ENCODE data around the gene UBE2M.

UBE2M gene

GRCh38 chr19:58550362-58551122 lies 7.9 kb downstream of the UBE2M start:
- H3F3A ChIP-seq (ENCODE audit: insufficient read depth) = peaks cover 43% of the 10 kb centered on the region
- peaks cover 37% of the 10 kb centered on the region for H3K79me2 ChIP-seq (ENCODE audit: insufficient read depth, low read length)
- H2AFZ ChIP-seq (ENCODE audit: low read depth, low read length, severe bottlenecking) = no peak overlapping the region
- no peak overlapping the region for H3K4me3 ChIP-seq (ENCODE audit: insufficient read depth, low read length, poor library complexity, severe bottlenecking)
- no peak overlapping the region for H3K9ac ChIP-seq (ENCODE audit: low read length)
- H3K36me3 ChIP-seq (ENCODE audit: low read length) = peaks cover 10% of the 10 kb centered on the region
- no peak overlapping the region for H3K4me2 ChIP-seq (ENCODE audit: low read depth, low read length, poor library complexity, severe bottlenecking)
- peaks cover 16% of the 10 kb centered on the region for H4K20me1 ChIP-seq (ENCODE audit: low read depth, low read length)
- no peaks in the 10 kb centered on the region for H3K27me3 ChIP-seq (ENCODE audit: low read length)
- no peaks in the 10 kb centered on the region for H3K9me2 ChIP-seq (replicated peaks; ENCODE audit: insufficient read depth, low read length)
- H3K27ac ChIP-seq (ENCODE audit: low read depth, low read length) = no peak overlapping the region
- no peak for TF ChIP-seq EZH2phosphoT487 (conservative IDR thresholded peaks at IDR 0.05; ENCODE audit: low read length)
- TF ChIP-seq, protein P1, sequence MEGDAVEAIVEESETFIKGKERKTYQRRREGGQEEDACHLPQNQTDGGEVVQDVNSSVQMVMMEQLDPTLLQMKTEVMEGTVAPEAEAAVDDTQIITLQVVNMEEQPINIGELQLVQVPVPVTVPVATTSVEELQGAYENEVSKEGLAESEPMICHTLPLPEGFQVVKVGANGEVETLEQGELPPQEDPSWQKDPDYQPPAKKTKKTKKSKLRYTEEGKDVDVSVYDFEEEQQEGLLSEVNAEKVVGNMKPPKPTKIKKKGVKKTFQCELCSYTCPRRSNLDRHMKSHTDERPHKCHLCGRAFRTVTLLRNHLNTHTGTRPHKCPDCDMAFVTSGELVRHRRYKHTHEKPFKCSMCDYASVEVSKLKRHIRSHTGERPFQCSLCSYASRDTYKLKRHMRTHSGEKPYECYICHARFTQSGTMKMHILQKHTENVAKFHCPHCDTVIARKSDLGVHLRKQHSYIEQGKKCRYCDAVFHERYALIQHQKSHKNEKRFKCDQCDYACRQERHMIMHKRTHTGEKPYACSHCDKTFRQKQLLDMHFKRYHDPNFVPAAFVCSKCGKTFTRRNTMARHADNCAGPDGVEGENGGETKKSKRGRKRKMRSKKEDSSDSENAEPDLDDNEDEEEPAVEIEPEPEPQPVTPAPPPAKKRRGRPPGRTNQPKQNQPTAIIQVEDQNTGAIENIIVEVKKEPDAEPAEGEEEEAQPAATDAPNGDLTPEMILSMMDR (IDR thresholded peaks at IDR 0.05; ENCODE audit: insufficient read depth, low read length, poor library complexity, severe bottlenecking) = no peak
- H3K9me3 ChIP-seq (ENCODE audit: insufficient read depth, low read length) = no peaks in the 10 kb centered on the region

GRCh38 chr19:58549664-58550361 lies 8.6 kb downstream of the UBE2M start:
- Histone ChIP-seq H3K79me2 (ENCODE audit: insufficient read depth, low read length) (peaks cover 44% of the 10 kb centered on the region), H3K27me3 (ENCODE audit: low read length) (no peaks in the 10 kb centered on the region), H4K20me1 (ENCODE audit: low read depth, low read length) (peaks cover 23% of the 10 kb centered on the region), H2AFZ (ENCODE audit: low read depth, low read length, severe bottlenecking) (no peak overlapping the region), H3K4me2 (ENCODE audit: low read depth, low read length, poor library complexity, severe bottlenecking) (no peak overlapping the region), H3K9ac (ENCODE audit: low read length) (no peak overlapping the region), H3K36me3 (ENCODE audit: low read length) (peaks cover 17% of the 10 kb centered on the region), H3K9me3 (ENCODE audit: insufficient read depth, low read length) (no peaks in the 10 kb centered on the region), H3K9me2 (replicated peaks; ENCODE audit: insufficient read depth, low read length) (no peaks in the 10 kb centered on the region), H3F3A (ENCODE audit: insufficient read depth) (peaks cover 37% of the 10 kb centered on the region), H3K4me3 (ENCODE audit: insufficient read depth, low read length, poor library complexity, severe bottlenecking) (no peak overlapping the region), H3K27ac (ENCODE audit: low read depth, low read length) (no peak overlapping the region)
- TF ChIP-seq, protein P1 (IDR thresholded peaks at IDR 0.05; ENCODE audit: insufficient read depth, low read length, poor library complexity, severe bottlenecking) = no peak
- no peak for TF ChIP-seq EZH2phosphoT487 (conservative IDR thresholded peaks at IDR 0.05; ENCODE audit: low read length)

GRCh38 chr19:58548859-58549663 lies 9.3 kb downstream of the UBE2M start:
- Histone ChIP-seq H2AFZ (ENCODE audit: low read depth, low read length, severe bottlenecking) (no peak overlapping the region), H3K27ac (ENCODE audit: low read depth, low read length) (no peak overlapping the region), H3K36me3 (ENCODE audit: low read length) (peaks cover 17% of the 10 kb centered on the region), H3K4me3 (ENCODE audit: insufficient read depth, low read length, poor library complexity, severe bottlenecking) (no peak overlapping the region), H4K20me1 (ENCODE audit: low read depth, low read length) (peaks cover 24% of the 10 kb centered on the region), H3K9me2 (replicated peaks; ENCODE audit: insufficient read depth, low read length) (no peaks in the 10 kb centered on the region), H3F3A (ENCODE audit: insufficient read depth) (peaks cover 30% of the 10 kb centered on the region), H3K27me3 (ENCODE audit: low read length) (no peaks in the 10 kb centered on the region), H3K4me2 (ENCODE audit: low read depth, low read length, poor library complexity, severe bottlenecking) (no peak overlapping the region), H3K9me3 (ENCODE audit: insufficient read depth, low read length) (no peaks in the 10 kb centered on the region), H3K79me2 (ENCODE audit: insufficient read depth, low read length) (peaks cover 42% of the 10 kb centered on the region), H3K9ac (ENCODE audit: low read length) (no peak overlapping the region)
- TF ChIP-seq, protein P1 (IDR thresholded peaks at IDR 0.05; ENCODE audit: insufficient read depth, low read length, poor library complexity, severe bottlenecking) = no peak
- TF ChIP-seq EZH2phosphoT487 (conservative IDR thresholded peaks at IDR 0.05; ENCODE audit: low read length) = no peak
